HepG2 (cell line): ENCODE measurements around the gene CCL18. TPM values are rescaled to one million over a fixed set of nuclear protein-coding genes. Genes with fewer than 3 reads are reported as not detected.

Source experiments
- ATAC-seq: fragments of 200-7000 bp; cut with Tn5 transposase; 3 replicates; pipeline ENCODE4 v1.9.1; 2020; ENCODE audit warnings: mild to moderate bottlenecking, moderate library complexity
- BruUV-seq: library from RNA; stranded (reverse); fragments of 400-500 nt; replicated peaks from 2 replicates; lab custom pipeline; 2021; lab: Mats Ljungman, UMichigan
- CTCF ChIA-PET: fragments of 300-600 bp; formaldehyde crosslinking; extraction: SDS; loops from one replicate; lab custom pipeline; 2021; ENCODE audit warnings: low total read pairs, inconsistent platforms, low intra/inter-chr PET ratio; lab: Yijun Ruan, JAX
- POLR2A ChIA-PET: fragments of 350-600 bp; sonication (Branson Sonifier 250); formaldehyde crosslinking; loops from one replicate; lab custom pipeline; 2020; ENCODE audit warnings: antibody characterized with exemption, inconsistent platforms; lab: Yijun Ruan, JAX
- DNase-seq: peaks from one replicate; pipeline ENCODE4 v3.0.0-alpha.2; 2015; ENCODE audit warnings: low spot score
- FAIRE-seq: peaks from 3 replicates; lab custom pipeline; 2011; peaks lifted over from hg19 to GRCh38; lab: Jason Lieb, UNC
- H2AFZ ChIP-seq: one replicate; pipeline ENCODE4 v1.6.1; 2011; ENCODE audit warnings: low read length, inconsistent platforms
- H3K27ac ChIP-seq: fragments of 300-600 bp; 3 replicates; pipeline ENCODE4 v1.8.0; 2011; ENCODE audit warnings: mixed run types, mild to moderate bottlenecking, mixed read lengths, low read length, inconsistent platforms; ENCODE audit not compliant: insufficient read depth; ENCODE audit errors: extremely low read length
- H3K27me3 ChIP-seq, 2 experiments: fragments of 200-600 bp in 1 of 2; 2 replicates in 1 of 2; 3 replicates in 1 of 2; pipeline versions ENCODE4 v1.6.0 to v1.8.0; 2011; ENCODE audit warnings: low read length in 2 of 2, mild to moderate bottlenecking in 2 of 2, moderate library complexity in 2 of 2, inconsistent platforms in 1 of 2; ENCODE audit not compliant: insufficient read depth in 2 of 2, control insufficient read depth in 1 of 2
- H3K36me3 ChIP-seq, 2 experiments: fragments of 200-600 bp in 1 of 2; replicated peaks in 1 of 2; 2 replicates in 1 of 2; 3 replicates in 1 of 2; pipeline versions ENCODE4 v1.5.1 to v1.8.0; 2011; ENCODE audit warnings: low read length in 2 of 2, inconsistent platforms in 1 of 2; ENCODE audit not compliant: insufficient read depth in 2 of 2, control insufficient read depth in 1 of 2
- H3K4me1 ChIP-seq: 2 replicates; pipeline ENCODE4 v1.5.1; 2012; ENCODE audit warnings: low read length, inconsistent platforms; ENCODE audit not compliant: insufficient read depth
- H3K4me2 ChIP-seq: 2 replicates; pipeline ENCODE4 v1.6.0; 2011; ENCODE audit warnings: low read depth, low read length, inconsistent platforms
- H3K4me3 ChIP-seq, 3 experiments: fragments of 200-600 bp in 1 of 3; sonication (generic), shearing (Covaris generic) in 1 of 3; replicated peaks in 1 of 3; 2 replicates each; pipeline ENCODE4 v1.5.1; 2011 to 2016; ENCODE audit warnings: low read length in 3 of 3, inconsistent platforms in 2 of 3, low read depth in 2 of 3, mild to moderate bottlenecking in 2 of 3, control low read depth in 1 of 3, mixed read lengths in 1 of 3; ENCODE audit not compliant: insufficient read depth in 1 of 3
- H3K79me2 ChIP-seq: one replicate; pipeline ENCODE4 v1.6.1; 2011; ENCODE audit warnings: low read length, inconsistent platforms; ENCODE audit not compliant: insufficient read depth
- H3K9ac ChIP-seq: 2 replicates; pipeline ENCODE4 v1.6.0; 2011; ENCODE audit warnings: mild to moderate bottlenecking, low read depth, low read length, inconsistent platforms; ENCODE audit not compliant: insufficient read depth
- H3K9me3 ChIP-seq: 2 replicates; pipeline ENCODE4 v1.5.1; 2012; ENCODE audit warnings: mild to moderate bottlenecking, low read length
- H4K20me1 ChIP-seq: 2 replicates; pipeline ENCODE4 v1.6.0; 2011; ENCODE audit warnings: inconsistent platforms, mild to moderate bottlenecking, low read length, moderate library complexity; ENCODE audit not compliant: insufficient read depth
- ISL2 ChIP-seq: sonication (generic); formaldehyde crosslinking; IDR thresholded peaks from 2 replicates; pipeline ENCODE4 v1.5.0; 2020; ENCODE audit warnings: missing genetic modification reagents
- ZNF337 ChIP-seq: sonication (generic); formaldehyde crosslinking; IDR thresholded peaks from 2 replicates; pipeline ENCODE4 v1.5.1; 2020; ENCODE audit warnings: missing genetic modification reagents, low read depth, mild to moderate bottlenecking, borderline replicate concordance
- ZNF407 ChIP-seq: sonication (generic); formaldehyde crosslinking; IDR thresholded peaks from one replicate; pipeline ENCODE4 v1.5.1; 2020; ENCODE audit warnings: mild to moderate bottlenecking, missing genetic modification reagents; ENCODE audit errors: not compliant biosample characterization
- ZNF430 ChIP-seq: sonication (generic); formaldehyde crosslinking; IDR thresholded peaks from 2 replicates; pipeline ENCODE4 v1.9.0; 2021; ENCODE audit warnings: mild to moderate bottlenecking, missing genetic modification reagents
- ZNF780A ChIP-seq: sonication (generic); formaldehyde crosslinking; IDR thresholded peaks from 2 replicates; pipeline ENCODE4 v1.8.0; 2022; ENCODE audit warnings: mild to moderate bottlenecking, missing genetic modification reagents, moderate library complexity
- WGBS: methylation state at CpG from one replicate; pipeline ENCODE4 v1.1.6; 2017; ENCODE audit warnings: low lambda C conversion rate; 5-methylcytosine and 5-hydroxymethylcytosine counted together
- in situ Hi-C: cut with HindIII; loops from 2 replicates; pipeline ENCODE4 v1.10.0; 2017; ENCODE audit warnings: low pct_unique_long_range_greater_than_20kb; ENCODE audit not compliant: extremely low pct_ligation_motif_present
- intact Hi-C: fragments of 100-400 bp; cut with micrococcal nuclease; formaldehyde crosslinking; loops from one replicate; pipeline ENCODE4 v1.10.0; 2022; ENCODE audit not compliant: unreplicated experiment
- polyA plus RNA-seq, 8 experiments: library from polyadenylated mRNA; depleted of rRNA in 3 of 8; stranded (reverse) in 7 of 8; unstranded in 1 of 8; fragments of >200 nt; fragmentation: Illumina TruSeq in 4 of 8; extraction: Trizol in 4 of 8; gene quantifications; 2 replicates each; pipeline versions ENCODE4 v1.2.1 to v1.2.3, GENCODE V29; 2011 to 2016; ENCODE audit warnings: low read depth in 4 of 8, missing spikeins in 1 of 8, mixed read lengths in 1 of 8; ENCODE audit not compliant: insufficient read depth in 1 of 8
- total RNA-seq, 5 experiments: library from RNA; depleted of rRNA; stranded (reverse); fragments of >200 nt; fragmentation: Illumina TruSeq; extraction: Trizol; gene quantifications; 2 replicates each; pipeline ENCODE4 v1.2.3, GENCODE V29; 2016; ENCODE audit warnings: low read depth in 1 of 5

Gene CCL18
- total and polyA plus RNA-seq, 2 of the 13 experiments (the other 11 are each of a cell fraction or from before 2014, with no cell fraction given), result not detected

GRCh38 chr17:36049643-36050042 lies 14.4 kb upstream of the CCL18 start:
- CTCF ChIA-PET, result no interaction called here
- H4K20me1 ChIP-seq, result no peaks in the 10 kb centered on the region
- H3K4me3 ChIP-seq, result no peak overlapping the region
- POLR2A ChIA-PET, result no interaction called here
- no peak overlapping the region for H2AFZ ChIP-seq
- 90% methylated on average over 2 of the region's 2 CpGs for WGBS
- no peaks in the 10 kb centered on the region; a peak in 1 of 5 replicates for H3K27me3 ChIP-seq
- in situ Hi-C loops, result loop anchor here (10.0 kb wide), 1 partner anchor 55 kb away; the partner anchor contains the start of gene CCL4
- no peak overlapping the region for H3K4me2 ChIP-seq
- H3K9ac ChIP-seq, result no peak overlapping the region
- no peaks in the 10 kb centered on the region for H3K4me1 ChIP-seq
- intact Hi-C loops, result no loop called here
- DNase-seq (no peak), ATAC-seq (no peak), FAIRE-seq (no peak)
- H3K9me3 ChIP-seq, result peaks cover 15% of the 10 kb centered on the region
- H3K79me2 ChIP-seq, result no peaks in the 10 kb centered on the region
- BruUV-seq, result no TSS peak
- TF ChIP-seq ISL2 (CRISPR knock-in tag) (no peak), ZNF430 (no peak), ZNF407 (CRISPR knock-in tag) (no peak), ZNF780A (CRISPR knock-in tag) (no peak), ZNF337 (peak; percentile 46; the same call in 1 of the 2 replicates)
- no peaks in the 10 kb centered on the region for H3K36me3 ChIP-seq
- H3K27ac ChIP-seq, result no peak overlapping the region
